Activated CD4-positive, alpha-beta T cell treated with anti-CD3 and anti-CD28 coated beads, Interleukin-2, amount 10 ng/mL, durations not matched to agents 24 days and 14 days (primary cell): Measurements from ENCODE around the gene SYNJ2. TPM values are rescaled to one million over a fixed set of nuclear protein-coding genes. Genes with fewer than 3 reads are reported as not detected.

Experiments used
- DNase-seq: peaks from one replicate; pipeline ENCODE4 v3.0.0; 2022
- H3K27ac Mint-ChIP-seq: one replicate; pipeline ENCODE4 v1.8.0; 2022; ENCODE audit warnings: mild to moderate bottlenecking, mixed read lengths
- H3K27me3 Mint-ChIP-seq: one replicate; pipeline ENCODE4 v1.8.0; 2022; ENCODE audit warnings: mixed read lengths
- H3K36me3 Mint-ChIP-seq: one replicate; pipeline ENCODE4 v1.8.0; 2022; ENCODE audit warnings: low read depth, mild to moderate bottlenecking, mixed read lengths
- H3K4me1 Mint-ChIP-seq: one replicate; pipeline ENCODE4 v1.8.0; 2021; ENCODE audit warnings: mixed read lengths
- H3K4me3 Mint-ChIP-seq: one replicate; pipeline ENCODE4 v1.8.0; 2022; ENCODE audit warnings: mild to moderate bottlenecking, moderate library complexity, mixed read lengths
- H3K9me3 Mint-ChIP-seq: one replicate; pipeline ENCODE4 v1.8.0; 2021; ENCODE audit warnings: mixed read lengths
- intact Hi-C: fragments of 100-400 bp; cut with micrococcal nuclease; formaldehyde crosslinking; loops from one replicate; pipeline ENCODE4 v1.15.1; 2023
- total RNA-seq: library from RNA; stranded (reverse); gene quantifications from 2 replicates; pipeline ENCODE4 v1.2.3, GENCODE V29; 2022

SYNJ2 gene
- total RNA-seq, 1 donor from 2014 or later: 22.2 TPM

GRCh38 chr6:158061709-158062461 lies 80.2 kb downstream of the SYNJ2 start:
- intact Hi-C loops: no loop called here
- H3K4me1 Mint-ChIP-seq: peaks cover 14% of the 10 kb centered on the region
- H3K4me3 Mint-ChIP-seq: no peak overlapping the region
- no peaks in the 10 kb centered on the region for H3K9me3 Mint-ChIP-seq
- H3K36me3 Mint-ChIP-seq: peaks cover 29% of the 10 kb centered on the region
- H3K27ac Mint-ChIP-seq: no peak overlapping the region
- no peaks in the 10 kb centered on the region for H3K27me3 Mint-ChIP-seq
- DNase-seq: no peak

- Mint-ChIP-seq H3K4me3 (no peak overlapping the region), H3K4me1 (peaks cover 13% of the 10 kb centered on the region), H3K27ac (no peak overlapping the region), H3K36me3 (peaks cover 37% of the 10 kb centered on the region), H3K27me3 (no peaks in the 10 kb centered on the region), H3K9me3 (no peaks in the 10 kb centered on the region)
- no peak for DNase-seq
- intact Hi-C loops: no loop called here
Observed at GRCh38 chr6:158063736-158064135, 82.1 kb downstream of the SYNJ2 start.

DNA sequence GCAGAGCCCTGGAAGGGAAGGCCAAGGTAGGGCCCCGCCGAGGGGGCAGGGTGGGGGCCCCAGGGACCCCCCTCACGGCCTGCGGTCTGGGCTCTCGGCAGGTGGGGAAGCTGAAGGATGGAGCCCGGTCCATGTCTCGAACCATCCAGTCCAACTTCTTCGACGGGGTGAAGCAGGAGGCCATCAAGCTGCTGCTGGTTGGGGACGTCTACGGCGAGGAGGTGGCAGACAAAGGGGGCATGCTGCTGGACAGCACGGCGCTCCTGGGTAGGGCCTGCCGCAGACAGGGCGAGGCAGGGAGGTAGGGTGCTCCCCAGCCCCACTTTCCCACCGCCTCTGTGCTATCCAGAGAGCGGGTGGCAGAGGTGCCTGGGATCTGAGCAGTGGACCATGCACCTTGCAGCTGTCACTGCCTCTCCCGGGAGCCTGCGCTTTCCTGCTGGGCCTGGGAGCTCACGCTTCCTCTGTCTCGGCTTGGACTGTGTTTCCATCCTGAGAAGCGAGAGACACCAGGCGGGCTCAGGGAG lies 83.1 kb downstream of the SYNJ2 start:
- no peak for DNase-seq
- H3K27ac Mint-ChIP-seq: no peak overlapping the region
- intact Hi-C loops: no loop called here
- H3K4me3 Mint-ChIP-seq: no peak overlapping the region
- peaks cover 23% of the 10 kb centered on the region for H3K4me1 Mint-ChIP-seq
- no peaks in the 10 kb centered on the region for H3K9me3 Mint-ChIP-seq
- no peaks in the 10 kb centered on the region for H3K27me3 Mint-ChIP-seq
- H3K36me3 Mint-ChIP-seq: peaks cover 45% of the 10 kb centered on the region

DNA sequence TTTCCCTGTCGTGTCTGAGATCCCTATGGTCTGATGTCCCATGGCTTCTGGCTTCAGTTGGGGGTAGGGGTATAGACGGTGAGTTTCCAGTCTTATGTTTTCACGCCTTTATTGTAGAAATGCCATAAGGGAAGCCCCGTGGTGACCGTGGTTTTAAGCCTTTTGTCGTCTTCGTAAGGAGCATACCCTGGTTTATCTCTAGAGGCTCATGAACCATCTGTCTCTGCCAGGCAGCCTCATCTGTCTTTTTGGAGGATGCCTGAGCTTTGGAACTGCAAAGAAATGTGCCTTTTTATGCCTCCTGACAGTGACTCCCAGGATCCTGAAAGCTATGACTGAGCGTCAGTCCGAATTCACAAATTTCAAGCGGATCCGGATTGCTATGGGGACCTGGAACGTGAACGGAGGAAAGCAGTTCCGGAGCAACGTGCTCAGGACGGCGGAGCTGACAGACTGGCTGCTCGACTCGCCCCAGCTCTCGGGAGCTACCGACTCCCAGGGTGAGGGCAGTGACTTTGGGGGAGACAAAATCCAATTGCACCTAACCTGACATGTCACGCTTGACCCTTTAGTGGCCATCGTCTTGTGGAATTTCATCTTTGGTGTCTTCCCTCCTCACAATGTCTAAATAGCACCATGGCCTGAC lies 84.6 kb downstream of the SYNJ2 start:
- intact Hi-C loops: no loop called here
- Mint-ChIP-seq H3K27me3 (no peaks in the 10 kb centered on the region), H3K4me1 (peaks cover 27% of the 10 kb centered on the region), H3K9me3 (no peaks in the 10 kb centered on the region), H3K27ac (no peak overlapping the region), H3K4me3 (no peak overlapping the region), H3K36me3 (peaks cover 49% of the 10 kb centered on the region)
- no peak for DNase-seq

- H3K9me3 Mint-ChIP-seq: no peaks in the 10 kb centered on the region
- H3K27me3 Mint-ChIP-seq: no peaks in the 10 kb centered on the region
- peaks cover 50% of the 10 kb centered on the region for H3K36me3 Mint-ChIP-seq
- DNase-seq: no peak
- no peak overlapping the region for H3K4me3 Mint-ChIP-seq
- peaks cover 33% of the 10 kb centered on the region for H3K4me1 Mint-ChIP-seq
- intact Hi-C loops: no loop called here
- no peak overlapping the region for H3K27ac Mint-ChIP-seq
Observed at GRCh38 chr6:158067436-158068015, 85.9 kb downstream of the SYNJ2 start.

DNA sequence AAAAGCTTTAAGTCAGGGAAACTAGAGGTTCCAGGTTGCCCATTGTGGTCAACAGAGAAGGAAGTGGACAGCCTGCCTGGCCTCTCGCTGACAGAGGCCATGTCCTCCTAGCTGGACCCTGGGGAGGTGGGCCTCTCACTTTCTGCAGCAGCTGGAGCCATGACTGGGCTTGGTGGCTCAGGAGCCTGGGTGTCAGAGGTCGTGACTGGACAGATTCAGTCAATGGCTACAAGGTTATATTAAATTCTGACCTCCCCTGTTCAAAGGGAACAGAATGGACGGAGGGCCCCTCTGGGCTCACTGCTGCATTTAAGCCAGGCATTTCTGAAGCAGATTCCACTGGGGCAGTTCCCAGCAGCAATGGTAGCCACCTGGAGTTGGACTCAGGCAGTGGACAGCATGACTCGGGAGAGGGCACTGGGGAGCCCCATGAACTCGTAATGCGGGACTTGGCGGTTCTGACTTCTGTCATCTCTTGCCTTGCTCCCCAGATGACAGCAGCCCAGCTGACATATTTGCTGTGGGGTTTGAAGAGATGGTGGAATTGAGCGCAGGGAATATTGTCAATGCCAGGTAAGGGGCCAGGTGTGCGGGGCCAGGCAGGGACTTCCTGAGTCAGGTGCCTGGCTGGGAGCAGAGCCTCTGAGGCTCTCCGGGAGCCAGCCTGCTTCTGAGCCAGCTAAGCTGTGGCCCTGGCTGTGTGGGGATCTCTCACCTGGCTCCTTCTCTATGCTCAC lies 86.7 kb downstream of the SYNJ2 start:
- intact Hi-C loops: no loop called here
- peaks cover 33% of the 10 kb centered on the region for H3K4me1 Mint-ChIP-seq
- peaks cover 47% of the 10 kb centered on the region for H3K36me3 Mint-ChIP-seq
- no peak overlapping the region for H3K27ac Mint-ChIP-seq
- no peaks in the 10 kb centered on the region for H3K9me3 Mint-ChIP-seq
- H3K4me3 Mint-ChIP-seq: peak overlapping the region; percentile 7
- no peak for DNase-seq
- no peaks in the 10 kb centered on the region for H3K27me3 Mint-ChIP-seq

- DNase-seq: no peak
- Mint-ChIP-seq H3K4me1 (peaks cover 33% of the 10 kb centered on the region), H3K9me3 (no peaks in the 10 kb centered on the region), H3K36me3 (peaks cover 49% of the 10 kb centered on the region), H3K27me3 (no peaks in the 10 kb centered on the region), H3K4me3 (peak overlapping the region; percentile 7), H3K27ac (peak overlapping the region; percentile 7)
- intact Hi-C loops: no loop called here
Observed at GRCh38 chr6:158068893-158069799, 87.5 kb downstream of the SYNJ2 start.

DNA sequence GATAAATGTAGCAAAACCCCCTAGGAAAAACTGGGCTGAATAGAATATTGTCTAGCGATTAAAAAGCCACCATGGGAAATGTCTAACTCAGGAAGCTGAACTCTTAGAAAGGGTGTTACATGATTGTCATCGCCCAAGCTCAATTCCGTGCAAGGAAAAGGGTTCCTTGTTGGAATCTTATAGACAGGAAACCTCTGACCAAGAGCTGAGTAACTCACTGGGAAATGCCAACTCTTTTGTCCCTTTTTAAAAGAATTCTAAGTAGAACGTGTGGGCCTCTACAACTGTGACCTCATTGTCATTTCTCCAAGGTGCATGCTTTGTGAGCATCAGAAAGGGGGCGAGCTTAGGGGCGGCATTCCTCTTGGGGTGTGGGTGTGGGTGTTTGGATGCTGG lies 88.1 kb downstream of the SYNJ2 start:
- Mint-ChIP-seq H3K27ac (no peak overlapping the region), H3K36me3 (peaks cover 52% of the 10 kb centered on the region), H3K27me3 (no peaks in the 10 kb centered on the region), H3K4me1 (peaks cover 33% of the 10 kb centered on the region), H3K9me3 (no peaks in the 10 kb centered on the region), H3K4me3 (no peak overlapping the region)
- DNase-seq: no peak
- intact Hi-C loops: loop anchor here (5.0 kb wide), 1 partner anchor 752 kb away; no protein-coding TSS in a partner anchor

DNA sequence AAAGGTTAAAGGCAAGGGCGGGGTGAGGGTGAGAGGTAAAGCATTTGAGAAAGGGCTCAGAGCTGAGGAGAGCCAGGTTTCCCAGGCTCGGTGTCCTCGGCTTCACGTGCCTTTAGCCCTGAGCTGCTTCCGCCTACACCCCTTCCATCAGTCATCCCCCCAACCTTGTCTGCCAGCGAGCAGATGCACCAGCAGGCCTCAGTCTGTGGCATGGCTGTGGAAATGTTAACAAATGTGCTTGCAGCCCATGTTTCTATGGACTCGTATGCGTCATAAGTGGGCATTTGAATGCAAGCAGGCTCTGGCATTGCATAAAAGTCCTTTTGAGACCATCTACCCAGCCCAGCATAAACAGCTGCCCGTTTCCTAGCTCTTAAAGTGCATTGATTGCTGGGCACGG lies 88.8 kb downstream of the SYNJ2 start:
- Mint-ChIP-seq H3K4me3 (no peak overlapping the region), H3K27me3 (no peaks in the 10 kb centered on the region), H3K36me3 (peaks cover 53% of the 10 kb centered on the region), H3K4me1 (peaks cover 33% of the 10 kb centered on the region), H3K9me3 (no peaks in the 10 kb centered on the region), H3K27ac (peak overlapping the region; percentile 29)
- no peak for DNase-seq
- intact Hi-C loops: loop anchor here (5.0 kb wide), 1 partner anchor 753 kb away; no protein-coding TSS in a partner anchor

DNA sequence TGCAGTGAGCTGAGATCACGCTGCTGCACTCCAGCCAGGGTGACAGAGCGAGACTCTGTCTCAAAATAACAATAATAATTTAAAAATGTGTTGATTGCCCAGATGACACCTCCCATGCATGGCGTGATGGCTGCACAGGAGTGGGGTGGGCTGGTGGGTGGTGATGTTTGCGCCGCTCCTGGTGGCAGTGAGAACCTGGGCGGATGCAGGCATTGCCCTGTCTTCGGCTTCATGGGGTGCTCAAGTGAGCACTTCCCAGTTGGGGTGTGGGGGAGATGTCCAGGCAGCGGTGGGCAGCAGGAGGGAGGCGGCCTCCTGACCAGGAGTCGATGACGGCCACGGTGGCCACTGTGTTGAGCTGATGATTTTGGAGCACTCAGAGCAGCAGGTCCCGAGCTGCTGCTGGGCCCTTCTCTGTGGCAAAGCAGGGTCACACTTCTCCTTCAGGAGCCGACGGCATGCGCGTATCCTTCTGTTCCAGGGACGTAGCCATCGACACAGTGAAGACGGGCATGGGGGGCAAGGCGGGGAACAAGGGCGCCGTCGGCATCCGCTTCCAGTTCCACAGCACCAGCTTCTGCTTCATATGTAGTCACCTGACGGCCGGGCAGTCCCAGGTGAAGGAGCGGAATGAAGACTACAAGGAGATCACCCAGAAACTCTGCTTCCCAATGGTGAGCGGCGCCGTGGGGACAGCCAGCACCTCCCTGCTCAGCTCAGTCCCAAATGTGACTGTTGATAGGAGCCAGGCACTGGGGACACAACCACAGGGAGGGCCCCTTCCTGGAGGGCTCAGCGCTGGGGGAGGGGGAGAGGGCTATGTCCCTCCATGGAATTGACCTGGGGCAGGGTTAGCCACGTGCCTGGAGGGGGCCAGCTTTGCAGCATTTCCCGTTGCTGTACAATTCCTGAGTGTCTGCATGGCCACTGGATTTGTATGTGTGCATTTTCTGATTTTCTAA lies 89.7 kb downstream of the SYNJ2 start:
- DNase-seq: no peak
- Mint-ChIP-seq H3K27ac (no peak overlapping the region), H3K36me3 (peaks cover 52% of the 10 kb centered on the region), H3K27me3 (no peaks in the 10 kb centered on the region), H3K4me1 (peaks cover 33% of the 10 kb centered on the region), H3K4me3 (no peak overlapping the region), H3K9me3 (no peaks in the 10 kb centered on the region)
- intact Hi-C loops: loop anchor here (1.0 to 5.0 kb wide), 4 partner anchors 45 to 754 kb away; no protein-coding TSS in a partner anchor

DNA sequence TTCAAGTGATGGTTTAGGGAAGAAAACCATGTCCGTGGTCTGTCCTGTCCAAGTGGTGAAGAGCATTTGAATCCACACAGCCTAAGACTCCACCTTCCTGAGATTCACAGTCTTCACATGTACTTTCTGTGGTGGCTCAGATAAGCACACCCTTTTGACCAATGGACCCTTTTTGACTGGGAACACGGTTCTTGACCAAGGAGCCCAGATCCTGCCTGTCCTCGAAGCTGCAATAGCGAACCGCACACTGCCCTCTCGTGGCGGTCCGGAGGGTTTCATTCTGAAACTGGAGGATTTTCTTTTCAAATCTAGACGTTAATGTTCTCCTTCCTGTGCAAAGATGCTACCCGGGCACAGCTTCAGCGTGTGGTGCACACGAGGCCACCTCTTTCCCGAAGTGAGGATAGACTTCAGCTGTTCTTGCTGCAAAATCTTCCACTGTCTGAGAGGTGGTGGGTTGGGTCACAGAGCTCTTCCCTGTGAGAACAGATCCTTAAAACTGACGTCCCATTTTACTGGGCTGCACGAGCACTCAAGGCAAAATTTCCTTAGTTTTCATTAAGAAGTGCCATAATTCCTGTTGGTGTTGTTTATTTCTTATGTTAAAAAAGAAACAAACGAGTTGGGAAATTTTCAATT lies 90.5 kb downstream of the SYNJ2 start:
- peaks cover 33% of the 10 kb centered on the region for H3K4me1 Mint-ChIP-seq
- peak; percentile 90 for DNase-seq
- peaks cover 52% of the 10 kb centered on the region for H3K36me3 Mint-ChIP-seq
- no peaks in the 10 kb centered on the region for H3K9me3 Mint-ChIP-seq
- peak overlapping the region; percentile 19 for H3K27ac Mint-ChIP-seq
- no peaks in the 10 kb centered on the region for H3K27me3 Mint-ChIP-seq
- intact Hi-C loops: loop anchor here (1.0 to 5.0 kb wide), 4 partner anchors 46 to 755 kb away; no protein-coding TSS in a partner anchor
- H3K4me3 Mint-ChIP-seq: no peak overlapping the region
